Coronary artery (tissue), 2 donors: ENCODE data around the gene AOX1.

Source experiments
- DNase-seq: peaks from one replicate; pipeline ENCODE4 v3.0.0-alpha.2; 2017; ENCODE audit warnings: low spot score
- H3K27ac ChIP-seq, 2 donors: fragments of 200-600 bp; sonication (generic); one replicate each; pipeline ENCODE4 v1.5.1; 2016 to 2019
- H3K4me3 ChIP-seq: fragments of 200-600 bp; sonication (generic); 2 replicates; pipeline ENCODE4 v1.5.1; 2016; ENCODE audit warnings: mild to moderate bottlenecking, moderate library complexity
- TF ChIP-seq, protein P1 (sequence below): fragments of 200-600 bp; sonication (generic); IDR thresholded peaks from one replicate; pipeline ENCODE4 v1.5.1; 2019; ENCODE audit warnings: antibody characterized with exemption

Gene AOX1

DNA sequence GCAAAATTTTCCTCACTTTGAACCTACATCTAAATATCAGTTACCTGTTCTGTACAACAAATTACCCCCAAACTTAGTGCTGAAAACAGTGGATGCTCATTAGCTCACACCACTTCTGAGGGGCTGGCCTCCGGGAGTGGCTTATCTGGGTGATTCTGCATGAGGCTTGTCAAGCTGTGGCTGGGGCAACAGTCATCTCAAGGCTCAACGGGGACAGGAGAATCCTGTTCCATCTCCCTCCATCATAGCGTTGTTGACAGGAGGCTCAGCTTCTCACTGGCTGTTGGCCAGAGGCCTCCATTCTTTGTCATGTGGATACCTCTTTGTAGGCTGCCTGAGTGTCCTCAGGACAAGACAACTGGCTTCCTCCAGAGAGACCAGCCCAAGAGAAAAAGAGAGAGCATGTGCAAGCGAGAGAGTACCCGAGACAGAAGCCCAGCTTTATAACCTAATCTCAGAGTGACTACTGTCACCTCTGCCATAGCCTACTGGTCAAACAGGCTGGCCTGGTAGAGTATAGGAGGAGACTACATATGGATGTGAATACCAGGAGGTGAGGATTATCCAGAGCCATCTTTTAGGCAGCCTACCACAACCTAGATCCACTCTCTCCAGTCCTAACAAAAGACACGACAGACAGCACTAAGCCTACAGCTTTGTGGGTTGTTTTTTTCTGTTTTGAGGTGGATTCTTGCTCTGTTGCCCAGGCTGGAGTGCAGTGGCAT lies 79.1 kb downstream of the AOX1 start:
- no peak for DNase-seq
- H3K27ac ChIP-seq: no peak overlapping the region
- TF ChIP-seq, protein P1, sequence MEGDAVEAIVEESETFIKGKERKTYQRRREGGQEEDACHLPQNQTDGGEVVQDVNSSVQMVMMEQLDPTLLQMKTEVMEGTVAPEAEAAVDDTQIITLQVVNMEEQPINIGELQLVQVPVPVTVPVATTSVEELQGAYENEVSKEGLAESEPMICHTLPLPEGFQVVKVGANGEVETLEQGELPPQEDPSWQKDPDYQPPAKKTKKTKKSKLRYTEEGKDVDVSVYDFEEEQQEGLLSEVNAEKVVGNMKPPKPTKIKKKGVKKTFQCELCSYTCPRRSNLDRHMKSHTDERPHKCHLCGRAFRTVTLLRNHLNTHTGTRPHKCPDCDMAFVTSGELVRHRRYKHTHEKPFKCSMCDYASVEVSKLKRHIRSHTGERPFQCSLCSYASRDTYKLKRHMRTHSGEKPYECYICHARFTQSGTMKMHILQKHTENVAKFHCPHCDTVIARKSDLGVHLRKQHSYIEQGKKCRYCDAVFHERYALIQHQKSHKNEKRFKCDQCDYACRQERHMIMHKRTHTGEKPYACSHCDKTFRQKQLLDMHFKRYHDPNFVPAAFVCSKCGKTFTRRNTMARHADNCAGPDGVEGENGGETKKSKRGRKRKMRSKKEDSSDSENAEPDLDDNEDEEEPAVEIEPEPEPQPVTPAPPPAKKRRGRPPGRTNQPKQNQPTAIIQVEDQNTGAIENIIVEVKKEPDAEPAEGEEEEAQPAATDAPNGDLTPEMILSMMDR: no peak

DNA sequence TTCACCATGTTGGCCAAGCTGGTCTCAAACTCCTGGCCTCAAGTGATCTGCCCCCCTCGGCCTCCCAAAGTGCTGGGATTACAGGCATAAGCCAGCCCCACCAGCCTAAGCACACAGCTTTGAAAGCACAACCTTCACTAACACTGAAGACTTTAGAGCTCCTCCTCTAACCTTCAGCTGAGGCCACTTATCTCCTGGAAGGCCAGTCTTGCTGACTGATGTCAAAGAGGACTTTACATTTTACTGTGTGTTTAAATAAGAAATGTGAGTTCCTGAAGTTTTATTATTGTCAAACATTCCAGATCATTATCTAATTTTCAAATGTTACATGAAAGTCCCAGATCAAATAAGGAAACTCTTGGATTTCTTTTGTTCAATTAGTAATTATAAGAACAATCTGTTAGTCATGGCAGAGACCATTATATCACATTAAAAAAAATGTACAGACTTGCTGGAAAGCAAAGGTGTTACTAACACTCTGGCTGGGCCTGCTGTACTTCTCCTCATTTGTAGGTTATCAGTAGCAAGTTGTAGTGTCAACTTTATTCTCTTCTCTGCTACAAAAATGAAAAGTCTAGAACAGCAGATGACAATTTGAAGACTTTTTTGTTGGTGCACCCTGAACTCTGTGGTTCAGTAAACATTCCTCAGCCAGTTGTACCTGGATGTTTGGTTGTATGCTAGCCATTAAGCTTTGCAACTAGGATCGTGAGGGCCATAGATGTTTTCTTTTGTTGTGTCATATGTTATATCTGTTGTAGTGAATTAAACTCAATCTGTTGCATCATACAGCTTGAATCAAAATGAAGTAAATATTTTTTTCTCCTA lies 80.0 kb downstream of the AOX1 start:
- DNase-seq: no peak
- Histone ChIP-seq H3K27ac (no peak overlapping the region), H3K4me3 (no peak overlapping the region)
- TF ChIP-seq, protein P1: no peak

More for the DNA sequence above, 79.1 kb downstream of the AOX1 start:
- H3K4me3 ChIP-seq: no peak overlapping the region

DNA sequence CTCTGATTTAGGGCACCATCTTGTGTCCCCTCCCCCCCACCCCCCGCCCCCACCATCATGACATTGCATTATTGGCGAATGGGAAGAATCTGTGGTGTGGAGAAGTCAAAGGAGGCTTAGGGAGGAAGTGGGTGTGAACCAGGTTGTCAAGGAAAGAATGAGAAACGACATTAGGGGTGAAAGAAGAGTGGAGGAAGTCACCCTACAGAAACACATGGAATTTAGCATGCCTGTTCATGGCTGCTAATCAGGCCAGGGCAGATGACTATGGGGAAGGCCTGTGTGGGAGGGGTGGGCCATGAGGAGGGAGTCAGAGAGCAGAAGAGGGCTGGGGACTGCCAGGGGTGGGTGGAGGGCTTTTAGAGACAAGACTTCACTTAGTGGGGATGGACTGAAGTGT lies 81.6 kb downstream of the AOX1 start:
- no peak for DNase-seq

DNA sequence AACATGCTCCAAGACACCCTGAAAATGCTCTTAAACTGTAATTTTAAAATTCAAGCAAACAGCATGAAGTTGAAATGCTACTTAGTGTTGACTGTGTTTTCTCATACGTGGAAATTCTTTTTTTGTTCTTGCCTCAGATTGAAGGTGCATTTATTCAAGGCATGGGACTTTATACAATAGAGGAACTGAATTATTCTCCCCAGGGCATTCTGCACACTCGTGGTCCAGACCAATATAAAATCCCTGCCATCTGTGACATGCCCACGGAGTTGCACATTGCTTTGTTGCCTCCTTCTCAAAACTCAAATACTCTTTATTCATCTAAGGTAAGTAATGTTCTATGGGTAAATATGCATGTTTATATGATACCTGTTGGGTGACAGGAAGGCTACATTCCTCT lies 82.7 kb downstream of the AOX1 start:
- no peak overlapping the region for H3K27ac ChIP-seq
- DNase-seq: no peak

More for the DNA sequence above, 81.6 kb downstream of the AOX1 start:
- TF ChIP-seq, protein P1: no peak
- Histone ChIP-seq H3K4me3 (no peak overlapping the region), H3K27ac (no peak overlapping the region)

DNA sequence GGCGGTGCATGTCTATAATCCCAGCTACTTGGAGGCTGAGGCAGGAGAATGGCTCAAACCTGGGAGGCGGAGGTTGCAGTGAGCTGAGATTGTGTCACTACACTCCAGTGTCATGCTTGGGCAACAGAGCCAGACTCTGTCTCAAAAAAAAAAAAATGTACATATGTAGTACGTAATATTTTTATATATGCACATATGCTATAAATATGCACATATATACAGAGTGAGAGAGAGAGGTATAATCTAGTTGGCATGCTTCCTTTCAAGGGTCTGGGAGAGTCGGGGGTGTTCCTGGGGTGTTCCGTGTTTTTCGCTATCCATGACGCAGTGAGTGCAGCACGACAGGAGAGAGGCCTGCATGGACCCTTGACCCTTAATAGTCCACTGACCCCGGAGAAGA lies 83.5 kb downstream of the AOX1 start:
- TF ChIP-seq, protein P1: no peak
- no peak for DNase-seq
- Histone ChIP-seq H3K4me3 (no peak overlapping the region), H3K27ac (no peak overlapping the region)

More for the DNA sequence above, 82.7 kb downstream of the AOX1 start:
- TF ChIP-seq, protein P1: no peak
- H3K4me3 ChIP-seq: no peak overlapping the region

DNA sequence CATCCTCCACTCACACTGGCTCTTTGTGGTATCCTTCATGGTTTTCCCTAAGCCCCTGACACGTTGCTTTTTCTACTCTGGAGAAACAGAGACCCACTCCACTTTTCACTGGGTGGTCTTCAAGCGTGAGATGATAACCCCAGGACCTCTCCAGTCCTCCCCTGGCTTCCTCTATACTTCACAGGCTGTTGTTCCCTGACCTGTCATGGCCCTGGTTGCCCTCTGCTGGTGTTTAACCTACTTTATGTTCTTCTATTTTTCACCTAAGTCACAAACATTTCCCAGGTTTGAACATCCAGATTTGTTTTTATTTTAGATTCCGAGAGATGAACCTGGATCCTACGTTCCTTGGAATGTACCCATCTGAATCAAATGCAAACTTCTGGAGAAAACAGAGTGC lies 84.5 kb downstream of the AOX1 start:
- TF ChIP-seq, protein P1: no peak
- no peak for DNase-seq
- Histone ChIP-seq H3K4me3 (no peak overlapping the region), H3K27ac (no peak overlapping the region)

DNA sequence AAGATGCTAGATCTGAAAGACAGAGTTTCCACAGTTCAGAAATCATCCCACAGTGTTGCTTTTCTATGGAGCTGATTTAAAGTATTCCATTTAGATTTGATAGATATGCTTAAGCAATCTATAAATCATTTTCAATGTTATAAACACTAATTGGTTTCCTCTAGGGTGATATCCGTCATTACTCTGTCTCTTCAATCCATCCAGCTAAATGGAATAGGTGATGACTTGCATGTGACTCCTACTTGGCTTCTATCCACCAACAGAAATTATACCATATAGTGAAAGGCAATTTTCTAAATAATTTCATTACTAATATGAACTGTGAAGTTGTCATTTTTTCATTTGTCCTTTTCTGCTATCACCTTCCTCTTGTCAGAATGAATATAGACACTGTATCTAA lies 84.9 kb downstream of the AOX1 start:
- TF ChIP-seq, protein P1: no peak
- Histone ChIP-seq H3K4me3 (no peak overlapping the region), H3K27ac (no peak overlapping the region)
- no peak for DNase-seq
